GM21381 (cell line): ENCODE data around the gene COA7.
"Not testable (repeated sequence)": the region's sequence is repeated elsewhere in the genome, so short reads cannot be mapped to it uniquely, and the experiment has no call there.

Experiments used
- ATAC-seq: cut with Tn5 transposase; IDR thresholded peaks from one replicate; pipeline ENCODE4 v1.9.1; 2021; ENCODE audit warnings: mild to moderate bottlenecking, moderate library complexity; ENCODE audit not compliant: unreplicated experiment

COA7 gene

GRCh38 chr1:52706941-52707926 is 9.1 kb upstream of the COA7 start:
- no peak for ATAC-seq

GRCh38 chr1:52706136-52706670 is 8.1 kb upstream of the COA7 start:
- ATAC-seq, result no peak

- peak; percentile 85 for ATAC-seq
Observed at GRCh38 chr1:52702886-52703787, 5.0 kb upstream of the COA7 start.

- no peak for ATAC-seq
Observed at GRCh38 chr1:52695627-52696026, 2.5 kb downstream of the COA7 start.

- no peak for ATAC-seq
Observed at GRCh38 chr1:52693843-52694242, 4.3 kb downstream of the COA7 start.

GRCh38 chr1:52693351-52693750 is 4.8 kb downstream of the COA7 start:
- ATAC-seq, result not testable (repeated sequence)

- no peak for ATAC-seq
Observed at GRCh38 chr1:52692697-52693096, 5.5 kb downstream of the COA7 start.

- ATAC-seq, result no peak
Observed at GRCh38 chr1:52691821-52692220, 6.3 kb downstream of the COA7 start.

- no peak for ATAC-seq
Observed at GRCh38 chr1:52686830-52687229, 11.3 kb downstream of the COA7 start.

- not testable (repeated sequence) for ATAC-seq
Observed at GRCh38 chr1:52686261-52686751, 11.8 kb downstream of the COA7 start.

GRCh38 chr1:52684545-52684944 is 13.6 kb downstream of the COA7 start:
- ATAC-seq, result no peak

- ATAC-seq, result no peak
Observed at GRCh38 chr1:52683367-52683940, 14.7 kb downstream of the COA7 start.

- ATAC-seq, result no peak
Observed at GRCh38 chr1:52681136-52681535, 17.0 kb downstream of the COA7 start.

GRCh38 chr1:52680353-52680752 is 17.8 kb downstream of the COA7 start:
- ATAC-seq, result no peak

- ATAC-seq, result no peak
Observed at GRCh38 chr1:52679498-52679897, 18.6 kb downstream of the COA7 start.

- no peak for ATAC-seq
Observed at GRCh38 chr1:52679048-52679447, 19.1 kb downstream of the COA7 start.

- ATAC-seq, result no peak
Observed at GRCh38 chr1:52677076-52677806, 20.9 kb downstream of the COA7 start.

- ATAC-seq, result no peak
Observed at GRCh38 chr1:52676249-52676903, 21.8 kb downstream of the COA7 start.
